MG63 (cell line): Measurements from ENCODE around the gene FN3K. TPM values are rescaled to one million over a fixed set of nuclear protein-coding genes. Genes with fewer than 3 reads are reported as not detected.

Experiments
- DNase-seq: peaks from one replicate; pipeline ENCODE4 v3.0.0-alpha.2; 2020
- H3K27me3 ChIP-seq: fragments of 250-450 bp; sonication (Bioruptor Pico); 2 replicates; pipeline ENCODE4 v1.5.1; 2020; ENCODE audit warnings: mild to moderate bottlenecking, moderate library complexity
- H3K36me3 ChIP-seq: fragments of 250-450 bp; sonication (Bioruptor Pico); 2 replicates; pipeline ENCODE4 v1.5.1; 2020; ENCODE audit warnings: mild to moderate bottlenecking, moderate library complexity
- H3K4me3 ChIP-seq: fragments of 250-450 bp; sonication (Bioruptor Pico); 2 replicates; pipeline ENCODE4 v1.5.1; 2020; ENCODE audit warnings: mild to moderate bottlenecking, moderate library complexity
- H3K9me3 ChIP-seq: fragments of 250-450 bp; sonication (Bioruptor Pico); 2 replicates; pipeline ENCODE4 v1.5.1; 2020; ENCODE audit warnings: mild to moderate bottlenecking, moderate library complexity
- total RNA-seq: library from RNA; depleted of rRNA; stranded (reverse); fragments of >200 nt; shearing (Covaris generic); gene quantifications from 2 replicates; pipeline ENCODE4 v1.2.3, GENCODE V29; 2014; ENCODE audit warnings: low replicate concordance

FN3K gene
- total RNA-seq, 1 experiment from 2014 or later, result not detected

DNA sequence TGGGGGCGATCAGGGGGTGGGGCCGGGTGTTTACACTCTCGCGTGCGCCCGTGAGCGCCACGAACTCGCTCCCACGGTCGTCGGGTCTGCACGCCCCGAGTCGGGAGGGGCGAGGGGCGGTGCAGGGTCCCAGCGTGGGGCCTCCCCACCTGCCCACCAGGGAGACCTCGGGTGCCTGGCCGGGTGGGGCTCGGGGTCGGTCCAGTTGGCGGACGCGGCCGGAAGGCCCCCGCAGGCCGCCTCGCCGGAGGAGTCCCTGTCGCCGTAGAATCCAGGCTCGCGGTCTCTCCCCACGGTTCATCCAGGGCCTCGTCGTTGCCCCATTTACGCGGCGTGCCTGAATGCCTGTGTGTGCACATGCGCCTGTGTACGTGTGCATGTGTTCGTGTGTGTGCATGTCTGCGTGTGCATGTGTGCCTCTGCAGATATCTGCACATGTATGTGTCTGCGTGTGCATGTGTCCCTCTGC lies 36.4 kb upstream of the FN3K start:
- H3K27me3 ChIP-seq, result no peaks in the 10 kb centered on the region
- no peaks in the 10 kb centered on the region for H3K36me3 ChIP-seq
- H3K9me3 ChIP-seq, result peaks cover 10% of the 10 kb centered on the region; the same call in 1 of the 2 replicates
- no peak for DNase-seq
- H3K4me3 ChIP-seq, result peak overlapping the region; percentile 54

DNA sequence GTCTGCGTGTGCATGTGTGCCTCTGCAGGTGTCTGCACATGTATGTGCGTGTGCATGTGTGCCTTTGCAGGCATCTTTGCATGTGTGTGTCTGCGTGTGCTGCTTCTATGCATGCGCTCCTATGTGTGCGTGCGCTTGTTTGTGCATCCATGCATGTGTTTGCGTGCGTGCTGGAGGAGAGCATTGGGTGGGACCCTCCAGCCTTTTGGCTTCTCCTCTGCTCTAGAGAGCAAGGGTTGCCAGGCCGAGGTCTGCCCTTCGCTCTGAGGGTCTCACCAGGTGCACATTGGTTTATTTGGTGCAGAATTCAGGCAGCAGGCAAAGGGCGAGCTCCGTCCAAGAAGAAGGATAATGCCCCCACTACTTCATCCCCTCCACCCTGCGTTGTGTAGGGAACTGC lies 35.9 kb upstream of the FN3K start:
- H3K4me3 ChIP-seq, result no peak overlapping the region
- H3K9me3 ChIP-seq, result peaks cover 5% of the 10 kb centered on the region; the same call in 1 of the 2 replicates
- no peaks in the 10 kb centered on the region for H3K36me3 ChIP-seq
- no peaks in the 10 kb centered on the region for H3K27me3 ChIP-seq
- DNase-seq, result no peak

DNA sequence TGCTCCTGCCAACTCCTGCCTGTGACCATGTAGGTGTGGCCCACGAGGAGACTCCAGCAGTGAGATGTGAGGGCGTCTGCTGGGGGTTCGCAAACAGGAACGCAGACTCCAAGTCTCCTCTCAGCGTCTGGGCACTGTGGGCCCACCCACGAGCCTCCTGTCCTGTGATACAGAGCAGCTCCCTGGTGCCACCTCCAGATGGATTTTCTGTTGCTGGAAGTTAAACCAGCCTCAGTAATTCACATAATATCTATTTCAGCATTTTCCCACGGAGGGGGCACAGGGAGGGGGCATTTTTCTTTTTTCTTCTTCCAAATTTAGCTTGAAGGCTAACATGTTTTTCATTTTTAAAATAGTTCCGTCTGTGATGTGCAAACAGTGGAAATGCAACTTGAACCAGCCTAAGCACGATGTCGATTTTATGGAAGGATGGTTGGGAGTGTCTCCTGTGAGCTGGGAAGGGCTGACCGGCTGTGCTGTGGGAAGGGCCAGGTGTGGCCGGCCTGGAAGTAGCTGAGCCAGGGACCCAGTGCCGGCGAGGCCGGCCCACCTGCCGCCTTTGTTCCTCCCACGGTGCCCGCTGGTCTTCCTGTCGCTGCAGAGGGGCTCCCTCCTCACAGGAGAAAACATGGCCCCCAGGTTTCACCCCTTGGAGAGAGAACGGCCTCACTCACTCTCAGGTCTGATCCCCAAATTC lies 33.0 kb upstream of the FN3K start:
- no peaks in the 10 kb centered on the region for H3K9me3 ChIP-seq
- H3K4me3 ChIP-seq, result no peak overlapping the region
- no peaks in the 10 kb centered on the region for H3K27me3 ChIP-seq
- no peaks in the 10 kb centered on the region for H3K36me3 ChIP-seq
- no peak for DNase-seq

DNA sequence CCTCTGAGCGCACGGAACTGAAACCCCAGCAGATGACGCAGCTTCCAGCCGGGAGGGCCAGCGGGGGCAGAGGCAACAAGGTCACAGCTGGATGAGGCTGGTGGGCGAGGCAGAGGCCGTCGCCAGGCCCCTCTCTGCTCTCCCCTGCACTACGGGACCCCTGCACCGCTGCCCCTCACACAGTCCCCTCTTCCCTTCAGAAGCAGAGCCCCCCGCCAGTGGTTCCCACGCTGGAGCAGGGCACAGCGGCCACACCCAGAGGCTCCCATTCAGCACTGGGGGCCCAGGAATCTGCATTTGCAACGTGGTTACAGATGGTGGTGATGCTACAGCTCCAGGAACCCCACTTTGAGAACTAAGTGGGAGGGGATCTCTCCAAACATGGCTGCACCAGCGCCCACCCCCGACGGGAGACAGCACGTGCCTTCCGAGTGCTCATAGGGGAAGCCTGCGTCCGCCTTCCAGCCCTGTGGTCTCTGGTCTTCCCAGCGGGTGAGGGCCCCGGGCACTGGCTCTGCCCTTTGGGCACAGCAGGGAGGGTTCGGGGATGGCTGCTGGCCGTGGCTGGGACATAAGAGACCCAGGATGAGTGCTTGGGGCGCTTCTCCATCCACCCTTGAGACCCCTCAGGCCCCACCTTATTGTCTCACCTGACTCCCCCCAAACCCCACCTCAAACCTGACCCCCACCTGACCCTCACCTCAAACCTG lies 32.2 kb upstream of the FN3K start:
- Histone ChIP-seq H3K27me3 (no peaks in the 10 kb centered on the region), H3K36me3 (no peaks in the 10 kb centered on the region), H3K4me3 (no peak overlapping the region), H3K9me3 (no peaks in the 10 kb centered on the region)
- DNase-seq, result no peak

DNA sequence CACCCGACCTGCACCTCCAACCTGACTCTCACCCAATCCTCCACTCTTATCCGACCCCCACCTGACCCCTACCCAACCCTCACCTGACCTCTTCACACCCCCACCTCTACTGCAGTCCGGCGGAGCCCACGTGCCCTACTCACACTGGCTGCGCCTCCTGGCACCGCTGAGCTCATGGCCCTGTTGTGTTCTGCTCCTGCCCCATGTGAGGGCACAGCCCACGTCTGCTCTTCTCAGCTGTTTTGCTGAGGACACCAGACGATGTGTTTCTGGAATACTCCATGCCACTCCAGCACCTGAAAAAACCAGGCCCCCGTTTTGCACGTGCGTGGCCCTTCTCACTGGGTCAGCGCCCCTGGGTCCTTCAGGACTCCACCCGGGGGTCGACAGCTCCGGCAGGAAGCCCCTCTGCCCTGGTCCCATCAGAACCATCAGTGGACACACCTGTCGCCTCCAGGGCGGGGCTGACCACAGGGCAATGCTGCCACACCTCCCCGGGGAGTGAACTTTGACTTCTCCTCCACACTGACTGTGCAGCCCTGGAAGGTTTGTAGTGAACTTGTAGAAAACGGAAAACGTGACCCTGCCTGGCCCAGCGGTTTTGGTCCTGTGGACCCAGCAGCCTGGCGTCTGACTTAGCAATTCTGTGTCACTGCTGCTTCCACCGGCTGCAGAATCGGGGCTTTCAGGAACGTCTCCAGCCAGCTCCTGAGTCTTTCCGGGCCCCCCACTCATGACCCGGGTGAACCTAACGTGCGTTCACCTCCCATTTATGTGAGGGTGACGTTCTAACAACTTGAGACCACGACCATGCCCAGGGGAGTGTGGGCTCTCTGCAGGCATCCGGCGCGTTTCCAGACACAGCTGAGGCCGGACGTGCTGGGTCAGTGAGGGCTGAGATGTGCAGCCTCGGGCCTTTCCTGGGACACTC lies 31.2 kb upstream of the FN3K start:
- no peaks in the 10 kb centered on the region for H3K9me3 ChIP-seq
- H3K27me3 ChIP-seq, result no peaks in the 10 kb centered on the region
- no peak overlapping the region for H3K4me3 ChIP-seq
- H3K36me3 ChIP-seq, result no peaks in the 10 kb centered on the region
- no peak for DNase-seq

DNA sequence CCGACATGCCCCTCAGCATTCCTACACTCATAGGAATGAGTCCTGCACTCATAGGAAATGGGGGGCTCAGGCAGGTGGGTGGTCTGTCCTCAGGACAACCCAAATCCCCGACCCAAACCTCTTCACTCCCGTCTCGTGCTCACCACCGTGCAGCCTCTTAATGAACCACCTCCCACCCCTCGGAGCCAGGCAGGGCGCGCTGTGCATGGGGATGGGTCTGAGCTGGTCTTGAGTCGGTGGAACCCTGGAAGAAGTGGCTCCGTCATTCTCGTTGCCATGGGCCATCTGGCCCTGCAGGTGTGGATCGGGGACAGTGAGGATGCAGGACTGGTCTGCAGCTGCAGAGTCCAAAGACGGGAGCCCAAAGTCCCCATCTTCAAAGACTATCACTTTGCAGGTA lies 30.5 kb upstream of the FN3K start:
- Histone ChIP-seq H3K27me3 (no peaks in the 10 kb centered on the region), H3K36me3 (no peaks in the 10 kb centered on the region), H3K4me3 (no peak overlapping the region), H3K9me3 (no peaks in the 10 kb centered on the region)
- no peak for DNase-seq

DNA sequence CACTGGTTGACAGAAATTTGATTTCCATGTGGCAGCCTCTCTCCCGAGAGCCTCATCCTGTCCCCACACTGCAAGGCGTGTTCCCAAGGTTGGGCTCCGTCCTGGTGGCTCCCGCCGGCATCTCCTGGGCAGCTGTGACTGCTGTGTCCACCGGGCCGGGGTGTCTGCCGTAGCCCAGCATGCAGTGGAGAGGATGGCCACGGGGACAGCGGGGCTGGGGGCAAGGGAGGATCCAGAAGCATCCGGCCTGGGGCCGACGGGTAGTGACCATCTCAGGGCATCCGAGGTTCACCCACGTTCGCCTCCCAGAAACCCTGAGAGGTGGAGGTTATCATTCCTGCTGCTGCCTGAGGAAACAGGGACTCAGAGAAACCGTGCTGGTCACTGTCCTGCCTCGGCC lies 29.7 kb upstream of the FN3K start:
- DNase-seq, result no peak
- H3K4me3 ChIP-seq, result no peak overlapping the region
- no peaks in the 10 kb centered on the region for H3K36me3 ChIP-seq
- no peaks in the 10 kb centered on the region for H3K9me3 ChIP-seq
- H3K27me3 ChIP-seq, result no peaks in the 10 kb centered on the region

DNA sequence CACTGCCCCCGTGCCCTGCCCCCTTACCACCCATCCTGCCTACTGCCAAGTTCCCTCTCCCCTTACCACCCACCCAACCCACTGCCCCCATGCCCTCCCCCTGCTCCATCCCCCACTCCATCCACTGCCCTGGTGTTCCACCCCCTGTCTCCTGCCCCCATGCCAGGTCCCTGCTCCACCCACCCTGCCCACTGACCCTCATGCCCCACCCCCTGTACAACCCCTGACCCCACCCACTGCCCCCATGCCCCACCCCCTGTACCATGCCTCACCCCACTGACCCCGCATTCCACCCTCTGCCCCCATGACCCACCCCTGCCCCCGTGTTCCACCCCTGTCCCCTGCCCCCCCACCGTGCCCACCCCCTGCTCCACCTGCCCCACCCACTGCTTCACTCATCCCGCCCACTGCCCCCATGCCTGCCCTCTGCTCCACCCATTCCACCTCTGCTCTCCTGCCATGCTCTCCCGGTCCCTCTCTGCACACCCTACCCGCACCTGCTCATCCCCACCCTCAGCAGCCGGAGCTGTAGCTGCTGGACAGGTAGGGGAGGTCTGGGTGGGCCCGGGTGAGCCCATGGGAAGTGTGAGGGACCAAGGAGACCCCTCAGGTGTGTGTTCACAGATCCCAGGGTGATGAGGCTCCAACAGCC lies 26.3 kb upstream of the FN3K start:
- no peak overlapping the region for H3K4me3 ChIP-seq
- H3K9me3 ChIP-seq, result no peaks in the 10 kb centered on the region
- H3K27me3 ChIP-seq, result no peaks in the 10 kb centered on the region
- DNase-seq, result no peak
- no peaks in the 10 kb centered on the region for H3K36me3 ChIP-seq

DNA sequence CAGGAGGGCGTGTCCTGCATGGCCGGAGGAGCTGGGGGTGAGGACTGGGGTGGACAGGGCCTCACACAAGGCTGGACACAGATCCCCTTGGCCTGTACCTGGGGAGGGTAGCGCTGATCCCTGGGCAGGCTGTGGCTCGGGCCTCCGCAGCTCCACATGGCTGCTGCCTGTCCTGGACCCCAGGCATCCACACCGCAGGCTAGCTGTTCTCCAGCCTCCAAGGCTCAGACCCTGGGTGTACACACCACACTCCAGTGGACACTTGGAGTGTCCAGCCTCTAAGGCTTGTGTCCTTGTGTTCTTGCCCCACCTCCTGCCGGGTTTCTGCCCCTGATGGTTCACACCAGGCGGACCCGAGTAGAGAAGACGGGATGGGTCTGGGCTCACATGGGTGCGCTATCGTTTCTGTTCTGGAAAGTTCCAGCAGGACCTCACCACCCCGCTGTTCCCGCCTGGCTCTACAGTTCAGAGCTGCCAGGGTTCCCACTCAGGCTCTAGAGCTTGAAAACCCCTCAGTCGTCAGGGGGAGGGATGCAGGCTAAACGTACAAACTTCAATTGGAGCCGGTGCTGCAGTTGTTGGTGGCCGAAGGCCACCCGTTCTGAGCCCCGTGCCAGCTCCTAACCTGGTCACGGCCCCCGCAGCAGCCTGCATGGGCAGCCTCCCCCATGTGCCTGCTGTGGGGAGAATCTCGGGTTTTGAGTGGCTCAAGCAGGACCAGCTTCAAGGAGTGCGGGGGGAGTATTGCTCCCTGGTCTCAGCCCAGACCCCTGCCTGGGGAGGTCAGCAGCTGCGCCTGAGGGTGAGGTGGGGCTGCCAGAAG lies 25.5 kb upstream of the FN3K start:
- H3K27me3 ChIP-seq, result no peaks in the 10 kb centered on the region
- DNase-seq, result no peak
- H3K36me3 ChIP-seq, result no peaks in the 10 kb centered on the region
- H3K4me3 ChIP-seq, result no peak overlapping the region
- no peaks in the 10 kb centered on the region for H3K9me3 ChIP-seq

DNA sequence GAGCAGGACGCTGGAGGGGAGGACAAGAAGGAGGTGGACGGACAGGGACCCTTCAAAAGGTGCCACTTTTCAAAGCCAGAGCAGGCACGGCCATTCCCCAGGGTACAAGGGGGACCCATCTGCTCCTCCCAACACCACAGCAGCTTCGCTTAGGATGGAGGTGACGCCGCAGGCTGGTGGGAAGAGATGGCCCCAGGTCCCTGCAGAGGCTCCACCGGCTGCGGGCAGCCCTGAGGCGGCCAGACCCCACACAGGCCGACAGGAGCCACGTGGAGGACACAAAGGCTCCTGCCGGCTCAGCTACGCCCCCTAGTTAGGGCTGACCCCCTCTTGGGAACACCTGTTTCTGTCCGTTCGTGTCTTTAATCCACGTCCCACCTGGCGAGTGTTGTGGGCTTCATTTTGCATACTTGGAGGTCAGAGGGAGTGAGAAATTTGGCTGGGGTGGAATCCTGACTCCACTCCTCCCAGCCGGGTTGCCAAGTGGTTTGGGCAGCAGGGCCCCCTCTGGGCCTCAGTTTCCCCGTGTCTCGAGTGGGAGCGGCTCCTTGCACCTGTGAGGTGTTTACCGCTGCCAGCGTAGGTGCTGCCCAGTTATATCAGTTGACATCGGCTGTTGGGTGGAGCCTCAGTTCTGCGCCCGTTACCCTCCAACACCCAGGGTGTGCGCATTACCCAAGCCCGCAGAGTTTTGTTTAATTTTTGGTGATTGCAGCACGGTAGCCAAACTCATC lies 24.7 kb upstream of the FN3K start:
- no peak overlapping the region for H3K4me3 ChIP-seq
- no peaks in the 10 kb centered on the region for H3K27me3 ChIP-seq
- 0 out of 2 replicates have a peak, but pooled peaks cover 2% of the 10 kb centered on the region for H3K9me3 ChIP-seq
- H3K36me3 ChIP-seq, result no peaks in the 10 kb centered on the region
- no peak for DNase-seq

DNA sequence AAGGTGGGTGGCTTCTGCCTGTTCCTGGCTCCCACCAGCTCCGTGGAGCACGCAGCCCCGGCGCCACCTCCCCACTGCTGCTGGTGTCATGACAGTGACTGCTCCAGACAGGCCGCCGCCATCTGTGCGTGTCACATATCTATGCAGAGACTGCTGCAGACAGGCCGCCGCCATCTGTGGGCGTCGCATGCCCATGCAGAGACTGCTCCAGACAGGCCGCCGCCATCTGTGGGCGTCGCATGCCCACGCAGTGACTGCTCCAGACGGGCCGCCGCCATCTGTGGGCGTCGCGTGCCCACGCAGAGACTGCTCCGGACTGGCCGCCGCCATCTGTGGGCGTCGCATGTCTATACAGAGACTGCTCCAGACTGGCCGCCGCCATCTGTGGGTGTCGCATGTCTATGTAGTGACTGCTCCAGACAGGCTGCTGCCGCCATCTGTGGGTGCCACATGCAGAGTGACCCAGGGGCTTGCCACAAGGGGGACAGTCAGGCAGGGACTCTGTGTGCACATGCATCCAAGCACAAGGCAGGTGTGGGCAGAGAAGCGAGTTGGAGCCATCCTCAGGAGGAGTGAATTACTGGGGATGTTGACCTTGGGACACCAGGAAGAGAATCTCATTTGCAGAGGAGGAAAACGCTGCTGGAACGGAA lies 22.2 kb upstream of the FN3K start:
- DNase-seq, result no peak
- 0 out of 2 replicates have a peak, but pooled peaks cover 2% of the 10 kb centered on the region for H3K9me3 ChIP-seq
- H3K4me3 ChIP-seq, result no peak overlapping the region
- no peaks in the 10 kb centered on the region for H3K27me3 ChIP-seq
- peaks cover under 1% of the 10 kb centered on the region for H3K36me3 ChIP-seq

DNA sequence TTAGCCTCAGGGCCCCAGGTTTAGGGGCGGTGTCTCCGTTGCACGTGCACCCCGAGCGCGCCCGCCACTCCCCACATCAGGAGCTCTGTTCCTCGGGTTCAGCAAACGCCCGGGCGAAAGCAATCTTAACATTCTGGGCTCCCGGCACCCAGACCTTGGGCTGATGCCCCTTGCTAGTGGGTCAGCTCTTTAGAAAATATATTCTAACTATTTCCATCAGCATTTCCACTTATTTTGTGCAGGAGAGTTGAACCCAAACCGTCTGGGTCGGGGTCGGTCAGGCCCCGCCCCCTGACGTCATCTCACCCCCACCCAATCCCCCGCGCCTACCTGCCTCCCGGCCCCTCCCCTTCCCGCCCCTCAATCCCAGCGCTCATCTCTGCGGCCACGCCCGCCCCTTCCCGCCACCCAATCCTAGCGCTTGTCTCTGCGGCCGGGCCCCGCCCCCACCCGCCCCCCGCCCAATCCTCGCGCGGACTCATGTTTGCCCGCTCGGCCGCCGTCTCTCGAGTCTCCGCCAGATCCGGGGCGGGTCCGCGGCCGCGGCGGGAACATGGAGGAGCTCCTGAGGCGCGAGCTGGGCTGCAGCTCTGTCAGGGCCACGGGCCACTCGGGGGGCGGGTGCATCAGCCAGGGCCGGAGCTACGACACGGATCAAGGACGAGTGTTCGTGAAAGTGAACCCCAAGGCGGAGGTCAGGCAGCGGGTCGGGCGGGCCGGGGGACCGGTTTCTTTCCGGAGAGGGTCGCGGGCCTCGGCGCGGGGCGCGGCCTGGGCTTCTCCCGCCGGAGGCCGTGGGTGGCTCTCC lies 19.0 kb upstream of the FN3K start, which contains the start of gene FN3KRP:
TSS of gene FN3KRP (plus strand) at position 504 of the 808 bp plus-strand sequence. CDS start at position 554, 50 bp downstream.
- Histone ChIP-seq H3K36me3 (peaks cover 25% of the 10 kb centered on the region), H3K27me3 (no peaks in the 10 kb centered on the region), H3K4me3 (peak within 1 kb of the TSS; percentile 94), H3K9me3 (0 out of 2 replicates have a peak, but pooled peaks cover 2% of the 10 kb centered on the region)
- DNase-seq, result peak; percentile 96

DNA sequence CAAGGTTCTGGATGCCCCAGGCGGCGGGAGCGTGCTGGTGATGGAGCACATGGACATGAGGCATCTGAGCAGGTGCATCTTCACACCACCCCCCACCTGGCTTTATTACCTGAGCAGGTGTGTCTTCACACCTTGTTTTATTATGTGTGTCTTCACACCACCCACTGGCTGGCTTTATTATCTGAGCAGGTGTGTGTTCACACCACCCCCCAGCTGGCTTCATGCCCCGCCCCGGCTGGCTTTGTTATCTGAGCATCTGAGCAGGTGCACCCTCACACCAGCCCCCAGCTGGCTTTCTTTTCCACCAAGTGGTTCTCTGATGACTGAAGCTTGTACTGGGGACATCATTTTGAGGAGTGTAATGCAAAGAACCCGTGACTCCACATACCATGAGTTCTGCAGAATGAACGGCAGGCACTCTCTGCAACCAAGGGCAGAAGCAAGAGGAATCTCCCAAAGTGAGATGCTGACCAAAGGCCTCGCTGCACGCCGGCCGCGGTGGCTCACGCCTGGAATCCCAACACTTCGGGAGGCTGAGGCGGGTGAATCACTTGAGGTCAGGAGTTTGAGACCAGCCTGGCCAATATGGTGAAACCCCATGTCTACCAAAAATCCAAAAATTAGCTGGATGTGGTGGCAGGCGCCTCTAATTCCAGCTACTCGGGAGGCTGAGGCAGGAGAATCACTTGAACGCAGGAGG lies 16.3 kb upstream of the FN3K start:
- H3K9me3 ChIP-seq, result 0 out of 2 replicates have a peak, but pooled peaks cover 2% of the 10 kb centered on the region
- no peaks in the 10 kb centered on the region for H3K27me3 ChIP-seq
- no peak for DNase-seq
- peaks cover 41% of the 10 kb centered on the region for H3K36me3 ChIP-seq
- H3K4me3 ChIP-seq, result no peak overlapping the region
